ENCODE data around the gene NUP85. TPM values are rescaled to one million over a fixed set of nuclear protein-coding genes. Genes with fewer than 3 reads are reported as not detected.

NUP85 gene
- total RNA-seq, 1 experiment from 2014 or later: 117 TPM

DNA sequence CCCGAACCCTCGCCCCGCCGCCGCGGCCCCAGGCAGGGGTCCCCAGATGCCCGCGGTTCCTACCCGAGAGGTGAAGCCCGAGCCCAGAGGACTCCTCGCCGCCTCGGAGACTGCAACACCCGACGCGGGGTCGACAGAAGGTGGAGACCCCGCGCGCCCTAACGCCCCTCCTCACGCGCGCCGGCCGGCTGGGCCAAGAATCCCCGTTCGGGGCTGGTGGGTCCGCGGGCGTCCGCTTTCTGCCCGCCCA lies 23.2 kb upstream of the NUP85 start:
- H3K27ac Mint-ChIP-seq (ENCODE audit: unreplicated experiment): no peak overlapping the region
- H3K4me3 Mint-ChIP-seq (ENCODE audit: low read depth, unreplicated experiment): peak overlapping the region; percentile 76
- BruUV-seq (replicated peaks): no TSS peak
- H3K9me3 Mint-ChIP-seq (ENCODE audit: low read depth, unreplicated experiment): peaks cover 5% of the 10 kb centered on the region
- peaks cover 74% of the 10 kb centered on the region for H3K36me3 Mint-ChIP-seq (ENCODE audit: insufficient read depth, unreplicated experiment)
- TF ChIP-seq, protein P1, sequence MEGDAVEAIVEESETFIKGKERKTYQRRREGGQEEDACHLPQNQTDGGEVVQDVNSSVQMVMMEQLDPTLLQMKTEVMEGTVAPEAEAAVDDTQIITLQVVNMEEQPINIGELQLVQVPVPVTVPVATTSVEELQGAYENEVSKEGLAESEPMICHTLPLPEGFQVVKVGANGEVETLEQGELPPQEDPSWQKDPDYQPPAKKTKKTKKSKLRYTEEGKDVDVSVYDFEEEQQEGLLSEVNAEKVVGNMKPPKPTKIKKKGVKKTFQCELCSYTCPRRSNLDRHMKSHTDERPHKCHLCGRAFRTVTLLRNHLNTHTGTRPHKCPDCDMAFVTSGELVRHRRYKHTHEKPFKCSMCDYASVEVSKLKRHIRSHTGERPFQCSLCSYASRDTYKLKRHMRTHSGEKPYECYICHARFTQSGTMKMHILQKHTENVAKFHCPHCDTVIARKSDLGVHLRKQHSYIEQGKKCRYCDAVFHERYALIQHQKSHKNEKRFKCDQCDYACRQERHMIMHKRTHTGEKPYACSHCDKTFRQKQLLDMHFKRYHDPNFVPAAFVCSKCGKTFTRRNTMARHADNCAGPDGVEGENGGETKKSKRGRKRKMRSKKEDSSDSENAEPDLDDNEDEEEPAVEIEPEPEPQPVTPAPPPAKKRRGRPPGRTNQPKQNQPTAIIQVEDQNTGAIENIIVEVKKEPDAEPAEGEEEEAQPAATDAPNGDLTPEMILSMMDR (IDR thresholded peaks at IDR 0.05; ENCODE audit: unreplicated experiment): no peak
- peaks cover 17% of the 10 kb centered on the region for H3K4me1 Mint-ChIP-seq (ENCODE audit: low read depth, unreplicated experiment)
- CTCF ChIA-PET: no interaction called here
- intact Hi-C loops (cut with micrococcal nuclease; ENCODE audit: unreplicated experiment): no loop called here
- no peak for DNase-seq
- no peaks in the 10 kb centered on the region for H3K27me3 Mint-ChIP-seq (ENCODE audit: unreplicated experiment)

DNA sequence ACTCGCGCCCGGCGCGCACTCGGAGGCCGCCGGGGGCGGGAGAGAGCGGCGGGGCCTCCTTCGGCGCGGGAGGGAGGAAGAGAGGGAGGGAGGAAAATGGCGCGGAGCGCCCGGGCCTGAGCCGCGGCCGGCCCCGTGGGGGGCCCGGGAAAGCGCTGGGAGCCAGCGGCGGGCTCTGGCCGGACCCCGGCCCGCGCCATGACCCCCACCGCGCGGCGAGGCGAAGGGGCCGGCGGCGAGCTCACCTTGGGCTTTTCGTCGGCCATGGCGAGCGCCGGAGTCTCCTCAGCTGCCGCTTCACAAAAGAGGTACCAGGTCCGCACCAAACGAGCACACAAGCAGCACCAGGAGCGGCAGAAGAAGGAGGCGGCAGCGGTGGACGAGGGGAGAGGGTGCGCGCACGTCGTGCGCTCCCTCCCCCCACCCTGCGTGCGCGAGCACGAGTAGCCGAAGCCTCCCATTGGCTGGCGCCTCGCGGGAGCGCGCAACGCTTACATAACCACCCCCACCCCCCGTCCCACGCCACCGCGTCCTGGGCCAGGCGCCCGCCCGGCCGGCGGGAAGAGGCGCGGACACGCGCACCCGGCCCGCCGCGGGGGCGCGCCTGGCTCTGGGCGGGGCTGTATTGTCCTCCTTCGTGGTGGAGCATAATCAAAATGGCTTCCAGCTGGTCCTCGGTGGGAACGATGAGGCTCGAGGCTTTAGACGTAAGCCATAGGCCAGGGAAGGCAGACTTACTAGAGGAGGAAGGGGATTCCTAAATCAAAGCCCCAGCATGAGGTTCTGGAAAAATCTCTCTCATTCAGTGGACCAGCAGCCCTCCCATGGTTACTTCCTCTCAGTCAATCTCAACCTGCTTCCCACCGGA lies 22.7 kb upstream of the NUP85 start, which contains the start of gene SUMO2:
TSS of gene SUMO2 (minus strand) at position 391 of the 868 bp plus-strand sequence. CDS start at position 266, 125 bp downstream.
- no peaks in the 10 kb centered on the region for H3K27me3 Mint-ChIP-seq (ENCODE audit: unreplicated experiment)
- peak; percentile 95 for DNase-seq
- no TSS peak for BruUV-seq (replicated peaks)
- H3K27ac Mint-ChIP-seq (ENCODE audit: unreplicated experiment): peak within 1 kb of the TSS; percentile 79
- peak within 1 kb of the TSS; percentile 76 for H3K4me3 Mint-ChIP-seq (ENCODE audit: low read depth, unreplicated experiment)
- peaks cover 69% of the 10 kb centered on the region for H3K36me3 Mint-ChIP-seq (ENCODE audit: insufficient read depth, unreplicated experiment)
- peaks cover 5% of the 10 kb centered on the region for H3K9me3 Mint-ChIP-seq (ENCODE audit: low read depth, unreplicated experiment)
- TF ChIP-seq, protein P1 (IDR thresholded peaks at IDR 0.05; ENCODE audit: unreplicated experiment): no peak
- intact Hi-C loops (cut with micrococcal nuclease; ENCODE audit: unreplicated experiment): no loop called here
- CTCF ChIA-PET: no interaction called here
- H3K4me1 Mint-ChIP-seq (ENCODE audit: low read depth, unreplicated experiment): peaks cover 17% of the 10 kb centered on the region

DNA sequence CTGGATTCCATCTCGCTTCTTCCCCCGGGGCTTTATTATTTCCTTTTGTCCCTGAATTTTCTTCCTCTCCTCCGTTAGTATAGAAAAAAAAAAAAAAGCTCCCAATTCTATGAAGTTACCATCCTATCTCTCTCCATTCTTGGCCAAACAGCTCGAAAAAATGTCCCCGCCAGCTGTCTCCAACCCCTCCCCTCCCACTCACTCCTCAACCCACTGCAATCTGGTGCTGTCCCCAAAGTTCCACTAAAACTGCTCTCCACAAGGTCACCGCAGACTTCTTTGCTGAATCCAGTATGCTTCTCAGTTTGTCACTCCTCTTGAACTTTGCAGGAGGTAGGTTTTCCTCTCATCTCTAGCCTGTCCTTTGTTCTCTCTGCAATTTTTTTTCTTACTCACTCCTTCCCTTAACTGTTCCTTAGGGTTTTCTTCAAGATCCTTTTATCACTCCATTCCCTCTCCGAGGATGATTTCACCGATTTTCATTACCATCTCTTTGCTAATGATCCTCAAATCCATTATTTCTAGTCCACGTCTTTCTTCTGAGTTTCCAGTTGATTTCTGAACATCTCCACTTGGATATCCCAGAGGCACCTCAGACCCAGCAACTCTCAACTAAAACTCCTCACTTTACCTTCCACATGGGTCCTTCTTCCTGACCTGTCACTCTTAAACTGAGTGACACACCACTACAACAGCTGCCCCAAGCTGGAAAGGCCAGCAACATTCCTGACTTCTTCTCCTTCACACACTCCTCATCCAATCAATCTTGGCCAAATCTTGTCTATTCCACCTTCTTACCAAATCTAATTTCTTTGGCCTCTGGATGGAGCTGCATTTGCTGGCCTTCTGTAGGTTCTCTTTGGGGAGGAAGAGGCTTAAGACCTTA lies 21.2 kb upstream of the NUP85 start:
- no TSS peak for BruUV-seq (replicated peaks)
- H3K9me3 Mint-ChIP-seq (ENCODE audit: low read depth, unreplicated experiment): peaks cover 5% of the 10 kb centered on the region
- H3K27ac Mint-ChIP-seq (ENCODE audit: unreplicated experiment): peak overlapping the region; percentile 79
- TF ChIP-seq, protein P1 (IDR thresholded peaks at IDR 0.05; ENCODE audit: unreplicated experiment): no peak
- no peak for DNase-seq
- intact Hi-C loops (cut with micrococcal nuclease; ENCODE audit: unreplicated experiment): no loop called here
- H3K4me1 Mint-ChIP-seq (ENCODE audit: low read depth, unreplicated experiment): peaks cover 23% of the 10 kb centered on the region
- CTCF ChIA-PET: interaction anchor here (0.6 kb wide), 1 partner anchor 20 kb away, joined by 3 read pairs; no protein-coding TSS in a partner anchor
- peak overlapping the region; percentile 76 for H3K4me3 Mint-ChIP-seq (ENCODE audit: low read depth, unreplicated experiment)
- peaks cover 54% of the 10 kb centered on the region for H3K36me3 Mint-ChIP-seq (ENCODE audit: insufficient read depth, unreplicated experiment)
- H3K27me3 Mint-ChIP-seq (ENCODE audit: unreplicated experiment): no peaks in the 10 kb centered on the region

DNA sequence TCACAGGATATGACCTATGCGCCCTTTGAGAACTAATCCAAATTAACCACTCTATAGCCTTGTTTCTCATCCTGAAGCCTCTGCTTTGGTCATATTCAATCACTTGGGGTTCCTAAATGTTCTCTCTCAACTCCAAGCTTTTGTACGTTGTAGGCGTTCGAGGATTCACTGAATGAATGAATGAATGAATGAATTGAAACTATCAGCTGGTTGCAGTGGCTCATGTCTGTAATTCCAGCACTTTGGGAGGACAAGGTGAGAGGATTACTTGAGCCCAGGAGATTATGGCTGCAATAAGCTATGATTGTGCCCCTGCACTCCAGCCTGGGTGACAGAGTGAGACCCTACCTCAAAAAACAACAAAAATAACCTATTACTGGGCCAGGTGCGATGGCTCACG lies 16.9 kb upstream of the NUP85 start:
- H3K36me3 Mint-ChIP-seq (ENCODE audit: insufficient read depth, unreplicated experiment): peaks cover 18% of the 10 kb centered on the region

More for the DNA sequence above, 16.9 kb upstream of the NUP85 start:
- intact Hi-C loops (cut with micrococcal nuclease; ENCODE audit: unreplicated experiment): no loop called here
- CTCF ChIA-PET: interaction anchor here (1.0 to 1.5 kb wide), 2 partner anchors 13 to 75 kb away, joined by 4 to 11 read pairs; no protein-coding TSS in a partner anchor
- no peaks in the 10 kb centered on the region for H3K27me3 Mint-ChIP-seq (ENCODE audit: unreplicated experiment)
- H3K9me3 Mint-ChIP-seq (ENCODE audit: low read depth, unreplicated experiment): peaks cover 3% of the 10 kb centered on the region
- DNase-seq: no peak
- no TSS peak for BruUV-seq (replicated peaks)
- no peak overlapping the region for H3K27ac Mint-ChIP-seq (ENCODE audit: unreplicated experiment)
- peaks cover 22% of the 10 kb centered on the region for H3K4me1 Mint-ChIP-seq (ENCODE audit: low read depth, unreplicated experiment)
- TF ChIP-seq, protein P1 (IDR thresholded peaks at IDR 0.05; ENCODE audit: unreplicated experiment): no peak
- H3K4me3 Mint-ChIP-seq (ENCODE audit: low read depth, unreplicated experiment): no peak overlapping the region
